Thoracic aorta (tissue), 2 donors: ENCODE measurements around the gene ATAD1. TPM values are rescaled to one million over a fixed set of nuclear protein-coding genes. Genes with fewer than 3 reads are reported as not detected.

Experiments used
- ATAC-seq: fragments of 150-250 bp; one replicate; pipeline ENCODE4 v1.8.0; 2017; ENCODE audit warnings: low read depth; ENCODE audit not compliant: insufficient number of reproducible peaks, low FRiP score
- DNase-seq: peaks from one replicate; pipeline ENCODE4 v3.0.0-alpha.2; 2020; ENCODE audit warnings: low spot score
- H3K27ac ChIP-seq, 2 donors: fragments of 200-600 bp; sonication (generic); 1 replicate in 1 of 2; 2 replicates in 1 of 2; pipeline ENCODE4 v1.5.1; 2016; ENCODE audit warnings: mild to moderate bottlenecking in 2 of 2, moderate library complexity in 2 of 2
- H3K27me3 ChIP-seq: fragments of 200-600 bp; sonication (generic); replicated peaks from 2 replicates; pipeline ENCODE4 v1.6.0; 2016; ENCODE audit warnings: mild to moderate bottlenecking; ENCODE audit not compliant: insufficient read depth
- H3K36me3 ChIP-seq: fragments of 200-600 bp; sonication (generic); one replicate; pipeline ENCODE4 v1.5.1; 2016
- H3K4me1 ChIP-seq, 2 donors: fragments of 200-600 bp; sonication (generic); 1 replicate in 1 of 2; 2 replicates in 1 of 2; pipeline versions ENCODE4 v1.5.1 to v1.6.0; 2016; ENCODE audit warnings: low read depth in 2 of 2, mild to moderate bottlenecking in 1 of 2; ENCODE audit not compliant: control insufficient read depth in 1 of 2
- H3K4me3 ChIP-seq: fragments of 200-600 bp; sonication (generic); 2 replicates; pipeline ENCODE4 v1.5.1; 2016; ENCODE audit warnings: mild to moderate bottlenecking
- H3K9me3 ChIP-seq: fragments of 200-600 bp; sonication (generic); 2 replicates; pipeline ENCODE4 v1.5.1; 2016
- total RNA-seq, 2 donors: library from RNA; depleted of rRNA; stranded (reverse); fragments of >200 nt; gene quantifications; one replicate each; pipeline versions ENCODE4 v1.1.0 to v1.2.3, GENCODE V29; 2016
- TF ChIP-seq, protein P1 (sequence below): fragments of 200-600 bp; sonication (generic); IDR thresholded peaks from one replicate; pipeline ENCODE4 v1.5.1; 2019; ENCODE audit warnings: antibody characterized with exemption

ATAD1 gene, protein sequence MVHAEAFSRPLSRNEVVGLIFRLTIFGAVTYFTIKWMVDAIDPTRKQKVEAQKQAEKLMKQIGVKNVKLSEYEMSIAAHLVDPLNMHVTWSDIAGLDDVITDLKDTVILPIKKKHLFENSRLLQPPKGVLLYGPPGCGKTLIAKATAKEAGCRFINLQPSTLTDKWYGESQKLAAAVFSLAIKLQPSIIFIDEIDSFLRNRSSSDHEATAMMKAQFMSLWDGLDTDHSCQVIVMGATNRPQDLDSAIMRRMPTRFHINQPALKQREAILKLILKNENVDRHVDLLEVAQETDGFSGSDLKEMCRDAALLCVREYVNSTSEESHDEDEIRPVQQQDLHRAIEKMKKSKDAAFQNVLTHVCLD
- total RNA-seq: 10 to 100 TPM; 25.3 to 29.1 TPM

DNA sequence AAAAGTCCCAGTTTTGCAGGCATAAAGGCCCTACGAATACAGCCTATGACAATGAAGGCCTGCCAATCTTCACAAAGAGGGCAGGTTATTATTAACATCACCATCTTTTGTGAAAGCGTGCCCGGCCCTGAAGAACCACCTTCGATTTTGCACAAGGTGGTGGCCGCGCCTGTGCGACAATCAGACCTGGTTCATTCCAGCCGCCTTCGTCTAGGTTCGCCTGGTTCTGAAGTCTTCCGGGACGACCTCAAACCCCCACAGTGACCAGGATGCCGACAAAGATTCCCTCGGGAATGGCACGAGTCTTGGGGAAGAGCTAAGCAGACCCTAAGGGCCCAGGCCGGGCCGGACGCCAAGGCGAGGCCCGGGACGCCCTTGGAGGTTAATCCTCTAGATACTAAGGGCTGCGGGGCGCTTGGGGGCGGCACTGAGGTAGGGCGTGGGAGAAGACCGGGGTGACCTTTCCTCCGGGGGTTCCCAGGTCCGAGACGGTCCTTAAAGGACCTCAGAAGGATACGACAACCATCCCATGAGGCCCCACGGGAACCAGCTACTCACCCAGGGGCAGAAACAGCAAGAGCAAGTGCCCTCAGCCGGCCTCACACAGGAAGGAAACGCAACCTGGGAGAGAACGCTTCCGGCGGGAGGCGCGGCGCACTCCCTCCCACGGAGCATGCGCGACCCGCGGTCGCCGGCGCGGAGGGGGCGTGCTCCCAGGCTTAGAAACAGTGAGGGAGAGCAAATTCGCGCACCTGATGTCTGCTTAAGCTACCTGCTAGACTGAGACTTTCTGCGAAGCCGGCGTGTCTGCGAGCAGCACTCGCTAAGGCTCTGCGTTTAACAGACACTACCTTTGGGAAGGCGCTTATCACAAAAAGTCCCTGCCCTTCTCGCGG, at the start of gene ATAD1:
Gene ATAD1, minus strand, starts transcription at position 618 of the 896 bp plus-strand sequence. CDS start 3,627 bp downstream, outside the sequence.
- Histone ChIP-seq H3K27me3 (no peaks in the 10 kb centered on the region), H3K36me3 (no peaks in the 10 kb centered on the region), H3K4me3 (peak within 1 kb of the TSS; percentile 94), H3K27ac (peak within 1 kb of the TSS; percentile 74 to 76), H3K9me3 (no peaks in the 10 kb centered on the region), H3K4me1 (peaks cover 14 to 20% of the 10 kb centered on the region in 2 donors)
- ATAC-seq (peak; percentile 67), DNase-seq (peak; percentile 46)
- TF ChIP-seq, protein P1, sequence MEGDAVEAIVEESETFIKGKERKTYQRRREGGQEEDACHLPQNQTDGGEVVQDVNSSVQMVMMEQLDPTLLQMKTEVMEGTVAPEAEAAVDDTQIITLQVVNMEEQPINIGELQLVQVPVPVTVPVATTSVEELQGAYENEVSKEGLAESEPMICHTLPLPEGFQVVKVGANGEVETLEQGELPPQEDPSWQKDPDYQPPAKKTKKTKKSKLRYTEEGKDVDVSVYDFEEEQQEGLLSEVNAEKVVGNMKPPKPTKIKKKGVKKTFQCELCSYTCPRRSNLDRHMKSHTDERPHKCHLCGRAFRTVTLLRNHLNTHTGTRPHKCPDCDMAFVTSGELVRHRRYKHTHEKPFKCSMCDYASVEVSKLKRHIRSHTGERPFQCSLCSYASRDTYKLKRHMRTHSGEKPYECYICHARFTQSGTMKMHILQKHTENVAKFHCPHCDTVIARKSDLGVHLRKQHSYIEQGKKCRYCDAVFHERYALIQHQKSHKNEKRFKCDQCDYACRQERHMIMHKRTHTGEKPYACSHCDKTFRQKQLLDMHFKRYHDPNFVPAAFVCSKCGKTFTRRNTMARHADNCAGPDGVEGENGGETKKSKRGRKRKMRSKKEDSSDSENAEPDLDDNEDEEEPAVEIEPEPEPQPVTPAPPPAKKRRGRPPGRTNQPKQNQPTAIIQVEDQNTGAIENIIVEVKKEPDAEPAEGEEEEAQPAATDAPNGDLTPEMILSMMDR: no peak

DNA sequence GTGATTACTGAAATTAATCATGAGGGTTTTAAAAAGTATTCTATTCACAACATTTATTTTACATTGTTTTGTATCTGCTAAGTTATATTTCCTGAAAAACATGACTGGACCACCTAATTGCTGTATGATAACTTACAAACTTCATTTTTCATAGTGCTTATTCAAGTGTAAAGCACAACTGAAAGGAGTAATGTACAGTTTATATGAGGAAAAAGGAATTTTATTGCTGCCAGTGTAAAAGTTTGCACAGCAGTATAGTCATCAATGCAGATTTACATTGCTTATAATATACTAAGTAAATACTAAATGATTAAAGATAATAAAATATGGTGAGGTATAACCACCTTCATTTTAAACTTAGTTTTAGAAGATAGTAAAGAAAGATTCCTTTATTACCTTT, 49.4 kb upstream of the ATAD1 start:
- DNase-seq (no peak), ATAC-seq (no peak)
- H3K4me1 ChIP-seq: peaks cover 18 to 35% of the 10 kb centered on the region in 2 donors
- H3K36me3 ChIP-seq: no peaks in the 10 kb centered on the region
- peak overlapping the region in 1 of 2 donors; percentile 99 for H3K27ac ChIP-seq
- H3K27me3 ChIP-seq: no peaks in the 10 kb centered on the region
- no peaks in the 10 kb centered on the region for H3K9me3 ChIP-seq
- H3K4me3 ChIP-seq: peak overlapping the region; percentile 94
- TF ChIP-seq, protein P1: no peak

GRCh38 chr10:87866412-87866974, 48.5 kb upstream of the ATAD1 start:
- peak overlapping the region; percentile 38 to 99 for H3K27ac ChIP-seq
- ATAC-seq: no peak

DNA sequence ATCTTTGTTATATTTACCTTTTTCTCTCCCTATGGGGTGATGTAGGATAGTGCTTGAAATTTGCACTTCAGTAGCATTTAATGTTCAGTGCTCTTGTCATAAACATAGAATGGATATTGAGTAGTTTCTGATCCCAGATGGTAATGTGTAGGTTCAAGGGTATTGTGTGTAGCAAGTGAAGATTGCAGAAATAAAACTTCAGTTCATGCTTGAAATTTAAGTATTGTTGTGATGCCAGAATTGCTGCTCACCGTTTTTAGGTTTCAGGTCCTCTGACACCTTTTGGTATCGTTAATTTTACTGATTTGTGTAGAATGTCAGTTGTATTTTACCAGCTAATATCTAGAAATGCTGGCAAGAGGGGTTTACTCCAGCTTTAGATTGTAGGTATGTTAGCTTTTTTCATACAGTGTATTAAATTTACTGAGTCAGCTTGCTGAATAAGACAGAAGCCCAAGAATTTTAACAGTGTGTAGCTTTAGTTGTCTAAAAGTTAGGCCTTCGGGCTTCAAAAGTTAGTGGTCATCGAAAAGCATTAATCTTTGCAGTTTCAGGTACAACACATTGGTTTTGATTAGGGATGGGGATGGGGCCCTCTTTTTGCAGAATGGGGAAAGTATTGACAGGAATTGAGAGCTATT, 47.3 kb upstream of the ATAD1 start:
- Histone ChIP-seq H3K4me1 (peaks cover 7 to 33% of the 10 kb centered on the region in 2 donors), H3K36me3 (no peaks in the 10 kb centered on the region), H3K27ac (peak overlapping the region; percentile 97 to 99), H3K27me3 (no peaks in the 10 kb centered on the region), H3K4me3 (peak overlapping the region; percentile 94), H3K9me3 (no peaks in the 10 kb centered on the region)
- DNase-seq (no peak), ATAC-seq (no peak)
- TF ChIP-seq, protein P1: no peak

More at GRCh38 chr10:87866412-87866974, 48.5 kb upstream of the ATAD1 start:
- Histone ChIP-seq H3K9me3 (no peaks in the 10 kb centered on the region), H3K36me3 (no peaks in the 10 kb centered on the region), H3K4me1 (peaks cover 17 to 33% of the 10 kb centered on the region in 2 donors), H3K27me3 (no peaks in the 10 kb centered on the region), H3K4me3 (peak overlapping the region; percentile 94)
- TF ChIP-seq, protein P1: no peak
- DNase-seq: no peak
